ENCODE data around the gene C5orf63. TPM values are rescaled to one million over a fixed set of nuclear protein-coding genes. Genes with fewer than 3 reads are reported as not detected.
"Not testable (repeated sequence)": the region's sequence is repeated elsewhere in the genome, so short reads cannot be mapped to it uniquely, and the experiment has no call there.

Gene C5orf63
- total and polyA plus RNA-seq, 12 donors, result 5.4 to 18.3 (median 12.2) TPM

DNA sequence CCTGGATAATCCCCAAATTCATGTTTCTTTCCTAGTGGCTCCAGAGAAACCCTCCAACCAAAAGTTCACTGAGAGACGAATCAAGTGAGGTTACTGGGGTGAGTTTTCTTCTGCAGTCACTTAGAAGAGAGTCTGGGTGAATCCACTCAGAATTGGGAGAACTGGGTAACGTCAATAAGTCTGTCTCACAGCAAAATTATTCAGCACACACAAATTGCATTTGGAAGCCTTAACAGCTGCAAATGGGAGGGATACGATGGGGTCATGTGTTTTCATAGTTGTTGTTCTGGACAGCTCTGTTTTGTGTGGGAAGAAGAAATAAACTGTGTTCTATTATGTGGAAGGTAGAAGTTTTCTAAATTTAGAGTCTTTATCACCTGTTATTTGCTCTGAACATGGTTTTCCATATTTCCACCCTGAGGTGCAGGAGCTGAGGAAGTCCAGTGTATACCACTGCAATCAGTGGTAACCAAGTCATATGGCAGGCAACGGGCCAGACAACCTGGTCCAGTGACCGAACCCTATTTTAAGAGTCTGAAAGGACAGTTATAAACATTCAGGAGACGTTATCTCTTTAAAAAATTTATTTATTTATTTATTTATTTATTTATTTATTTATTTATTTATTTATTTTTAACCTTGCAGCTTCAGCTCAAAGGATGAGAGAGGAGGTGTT, 64.9 kb downstream of the C5orf63 start:
- Histone ChIP-seq H3K27ac (peak overlapping the region in 5 of 10 donors; percentile 21 to 69 (median 34)), H3K36me3 (no peaks in the 10 kb centered on the region), H3K4me3 (no peak overlapping the region), H3K27me3 (no peaks in the 10 kb centered on the region), H3K9me3 (no peaks in the 10 kb centered on the region), H3K4me1 (peaks cover 0 to 93% (median 58%) of the 10 kb centered on the region in 9 donors)
- intact Hi-C loops (cut with DNase I), result no loop called here
- WGBS, 2 donors, result 48 to 64% methylated on average over 6 of the region's 6 CpGs
- ATAC-seq (peak in 6 of 8 donors; percentile 31 to 72 (median 52)), DNase-seq (peak in 1 of 2 donors; percentile 57)
- TF ChIP-seq, protein P1, sequence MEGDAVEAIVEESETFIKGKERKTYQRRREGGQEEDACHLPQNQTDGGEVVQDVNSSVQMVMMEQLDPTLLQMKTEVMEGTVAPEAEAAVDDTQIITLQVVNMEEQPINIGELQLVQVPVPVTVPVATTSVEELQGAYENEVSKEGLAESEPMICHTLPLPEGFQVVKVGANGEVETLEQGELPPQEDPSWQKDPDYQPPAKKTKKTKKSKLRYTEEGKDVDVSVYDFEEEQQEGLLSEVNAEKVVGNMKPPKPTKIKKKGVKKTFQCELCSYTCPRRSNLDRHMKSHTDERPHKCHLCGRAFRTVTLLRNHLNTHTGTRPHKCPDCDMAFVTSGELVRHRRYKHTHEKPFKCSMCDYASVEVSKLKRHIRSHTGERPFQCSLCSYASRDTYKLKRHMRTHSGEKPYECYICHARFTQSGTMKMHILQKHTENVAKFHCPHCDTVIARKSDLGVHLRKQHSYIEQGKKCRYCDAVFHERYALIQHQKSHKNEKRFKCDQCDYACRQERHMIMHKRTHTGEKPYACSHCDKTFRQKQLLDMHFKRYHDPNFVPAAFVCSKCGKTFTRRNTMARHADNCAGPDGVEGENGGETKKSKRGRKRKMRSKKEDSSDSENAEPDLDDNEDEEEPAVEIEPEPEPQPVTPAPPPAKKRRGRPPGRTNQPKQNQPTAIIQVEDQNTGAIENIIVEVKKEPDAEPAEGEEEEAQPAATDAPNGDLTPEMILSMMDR (IDR thresholded peaks at IDR 0.05), result no peak

DNA sequence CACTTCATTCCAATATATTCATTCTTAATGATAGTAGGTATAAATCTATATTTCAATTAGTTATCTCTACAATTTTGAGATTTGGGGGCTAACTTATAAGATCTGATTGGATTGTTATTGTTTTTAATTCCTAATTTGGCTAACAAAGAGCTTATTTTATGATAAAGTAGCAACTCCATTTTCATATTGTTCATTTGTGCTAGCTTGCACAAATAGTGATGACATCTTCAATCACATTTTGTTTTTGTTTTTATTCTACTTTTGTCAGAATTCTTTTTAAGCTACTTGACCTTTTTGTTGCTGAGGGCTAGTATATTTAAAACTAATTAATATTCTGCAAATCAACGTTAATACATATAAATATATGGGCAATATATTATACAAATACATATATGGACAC, 65.8 kb downstream of the C5orf63 start:
- Histone ChIP-seq H3K27ac (peak overlapping the region in 1 of 10 donors; percentile 64), H3K9me3 (no peaks in the 10 kb centered on the region), H3K4me1 (peaks cover 0 to 85% (median 53%) of the 10 kb centered on the region in 9 donors), H3K4me3 (no peak overlapping the region), H3K36me3 (no peaks in the 10 kb centered on the region), H3K27me3 (no peaks in the 10 kb centered on the region)
- ATAC-seq (no peak), DNase-seq (no peak)
- TF ChIP-seq, protein P1 (IDR thresholded peaks at IDR 0.05), result no peak
- intact Hi-C loops (cut with DNase I), result no loop called here
- 88 to 91% methylated on average over 1 of the region's 1 CpG for WGBS, 2 donors

DNA sequence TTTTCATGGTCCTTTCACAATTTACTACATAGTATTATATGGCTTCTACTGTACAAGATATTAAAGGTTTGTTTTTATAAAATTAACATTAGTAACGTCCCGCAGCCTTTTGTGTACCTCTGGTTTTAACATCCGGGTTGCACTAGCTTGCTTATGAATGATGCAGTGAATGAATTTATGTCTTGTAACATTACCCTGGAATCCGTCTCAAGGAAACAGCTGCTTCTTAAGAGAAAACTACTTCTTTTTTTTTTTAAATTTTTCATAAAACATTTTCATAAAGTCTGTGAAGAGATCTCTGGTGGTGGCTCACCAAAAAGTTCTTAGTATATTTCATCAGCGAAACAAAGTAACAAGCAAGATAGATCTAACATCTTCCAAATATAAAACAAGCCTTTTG, 66.6 kb downstream of the C5orf63 start:
- Histone ChIP-seq H3K9me3 (no peaks in the 10 kb centered on the region), H3K27me3 (no peaks in the 10 kb centered on the region), H3K27ac (peak overlapping the region in 2 of 10 donors; percentile 5 to 27), H3K4me1 (peaks cover 0 to 85% (median 52%) of the 10 kb centered on the region in 9 donors), H3K4me3 (no peak overlapping the region), H3K36me3 (no peaks in the 10 kb centered on the region)
- ATAC-seq, result no peak
- intact Hi-C loops (cut with DNase I), result no loop called here
- DNase-seq, result no peak
- 29 to 40% methylated on average over 5 of the region's 5 CpGs for WGBS, 2 donors
- TF ChIP-seq, protein P1 (IDR thresholded peaks at IDR 0.05), result no peak

DNA sequence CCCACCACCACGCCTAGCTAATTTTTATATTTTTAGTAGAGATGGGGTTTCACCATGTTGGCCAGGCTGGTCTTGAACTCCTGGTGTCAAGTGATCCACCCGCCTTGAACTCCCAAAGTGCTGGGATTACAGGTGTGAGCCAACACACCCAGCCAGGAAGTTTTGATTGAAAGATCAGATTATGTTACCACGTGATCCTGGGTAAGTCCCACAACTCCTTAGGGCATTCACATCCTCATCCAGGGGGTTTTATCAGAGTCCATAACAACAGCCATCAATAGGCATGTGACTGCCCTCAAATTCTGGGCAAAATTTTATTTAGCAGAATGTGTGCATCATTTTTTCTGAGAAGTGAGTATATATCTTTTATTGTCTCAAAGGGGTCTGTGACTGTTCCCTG, 68.0 kb downstream of the C5orf63 start:
- H3K36me3 ChIP-seq; intact Hi-C loops (cut with DNase I); H3K9me3 ChIP-seq; H3K4me3 ChIP-seq; DNase-seq; H3K27ac ChIP-seq; ATAC-seq; H3K27me3 ChIP-seq: not testable (repeated sequence)
- H3K4me1 ChIP-seq, result peaks cover 0 to 79% (median 41%) of the 10 kb centered on the region in 9 donors
- WGBS, 2 donors, result 74 to 75% methylated on average over 3 of the region's 3 CpGs

DNA sequence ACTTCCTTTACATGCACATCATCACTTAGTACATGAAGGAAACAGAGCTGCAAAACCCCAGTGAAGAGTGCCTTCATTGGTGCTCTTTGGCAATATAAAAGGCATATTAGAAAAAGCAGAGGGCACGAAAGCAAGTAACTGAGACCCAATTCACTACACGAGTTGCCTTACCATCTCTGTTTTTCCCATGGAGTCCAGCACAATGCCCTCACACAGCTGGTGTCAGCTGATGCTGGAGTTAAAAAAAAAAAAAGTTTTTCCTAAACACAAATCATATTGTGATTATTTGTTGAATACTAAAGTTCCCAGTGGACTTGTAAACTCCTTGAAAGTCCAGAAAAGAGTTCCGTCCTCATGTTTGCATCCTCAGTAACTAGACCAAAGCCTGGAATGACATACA, 68.6 kb downstream of the C5orf63 start:
- peaks cover 0 to 75% (median 36%) of the 10 kb centered on the region in 9 donors for H3K4me1 ChIP-seq

More for the DNA sequence above, 68.6 kb downstream of the C5orf63 start:
- no peak overlapping the region for H3K4me3 ChIP-seq
- H3K36me3 ChIP-seq, result no peaks in the 10 kb centered on the region
- WGBS, 2 donors, result 72 to 73% methylated on average over 3 of the region's 3 CpGs
- peak overlapping the region in 1 of 10 donors; percentile 11 for H3K27ac ChIP-seq
- no peaks in the 10 kb centered on the region for H3K27me3 ChIP-seq
- ATAC-seq, result no peak
- intact Hi-C loops (cut with DNase I), result no loop called here
- TF ChIP-seq, protein P1 (IDR thresholded peaks at IDR 0.05), result no peak
- no peaks in the 10 kb centered on the region for H3K9me3 ChIP-seq
- no peak for DNase-seq

All from heart right ventricle (tissue), 16 donors.